ENCODE data around the gene AGK. TPM values are rescaled to one million over a fixed set of nuclear protein-coding genes. Genes with fewer than 3 reads are reported as not detected.

AGK gene
- total and polyA plus RNA-seq, 4 donors: 13.7 to 39.1 (median 20.9) TPM

GRCh38 chr7:141654551-141654950 is 103.3 kb downstream of the AGK start:
- ATAC-seq (ENCODE audit: insufficient read depth, low FRiP score) (peak; percentile 88), DNase-seq (peak; percentile 76 to 89 (median 89))
- Histone ChIP-seq H3K9ac (ENCODE audit: insufficient read depth in 1 of 2, low read length in 2 of 2) (peak overlapping the region in 1 of 2 donors; percentile 44), H3K36me3 (ENCODE audit: control insufficient read depth in 4 of 4, insufficient read depth in 4 of 4, low read length in 4 of 4) (peaks cover 7 to 13% (median 8%) of the 10 kb centered on the region in 4 donors), H3K27me3 (ENCODE audit: control insufficient read depth in 3 of 3, insufficient read depth in 3 of 3, low read length in 2 of 3) (no peaks in the 10 kb centered on the region), H3K9me3 (ENCODE audit: control insufficient read depth in 4 of 4, insufficient read depth in 3 of 4, low read length in 3 of 4) (no peaks in the 10 kb centered on the region), H3K27ac (ENCODE audit: low read depth in 1 of 2, low read length in 1 of 2) (no peak overlapping the region), H3K4me1 (ENCODE audit: control insufficient read depth in 5 of 5, insufficient read depth in 5 of 5, low read length in 5 of 5) (peaks cover 0 to 4% (median 0%) of the 10 kb centered on the region in 5 donors), H3K4me3 (no peak overlapping the region)
- WGBS, 2 donors: 35 to 40% methylated on average over 3 of the region's 3 CpGs
- peak; percentile 51 for TF ChIP-seq CTCF (IDR thresholded peaks at IDR 0.05; ENCODE audit: control extremely low read depth, extremely low read depth)

GRCh38 chr7:141659501-141659900 is 108.3 kb downstream of the AGK start:
- H3K9ac ChIP-seq (ENCODE audit: insufficient read depth in 1 of 2, low read length in 2 of 2): no peak overlapping the region
- no peak for ATAC-seq (ENCODE audit: insufficient read depth, low FRiP score)
- no peak for DNase-seq
- no peaks in the 10 kb centered on the region for H3K27me3 ChIP-seq (ENCODE audit: control insufficient read depth in 3 of 3, insufficient read depth in 3 of 3, low read length in 2 of 3)
- no peak overlapping the region for H3K27ac ChIP-seq (ENCODE audit: low read depth in 1 of 2, low read length in 1 of 2)
- no peak overlapping the region for H3K4me3 ChIP-seq
- H3K9me3 ChIP-seq (ENCODE audit: control insufficient read depth in 4 of 4, insufficient read depth in 3 of 4, low read length in 3 of 4): no peaks in the 10 kb centered on the region
- WGBS, 2 donors: 88 to 91% methylated on average over 6 of the region's 6 CpGs
- peaks cover 14 to 29% (median 20%) of the 10 kb centered on the region in 4 donors for H3K36me3 ChIP-seq (ENCODE audit: control insufficient read depth in 4 of 4, insufficient read depth in 4 of 4, low read length in 4 of 4)
- H3K4me1 ChIP-seq (ENCODE audit: control insufficient read depth in 5 of 5, insufficient read depth in 5 of 5, low read length in 5 of 5): no peaks in the 10 kb centered on the region
- no peak for TF ChIP-seq CTCF (IDR thresholded peaks at IDR 0.05; ENCODE audit: control extremely low read depth, extremely low read depth)

- Histone ChIP-seq H3K36me3 (ENCODE audit: control insufficient read depth in 4 of 4, insufficient read depth in 4 of 4, low read length in 4 of 4) (peaks cover 15 to 33% (median 28%) of the 10 kb centered on the region in 4 donors), H3K4me1 (ENCODE audit: control insufficient read depth in 5 of 5, insufficient read depth in 5 of 5, low read length in 5 of 5) (no peaks in the 10 kb centered on the region), H3K9ac (ENCODE audit: insufficient read depth in 1 of 2, low read length in 2 of 2) (no peak overlapping the region), H3K4me3 (no peak overlapping the region), H3K27me3 (ENCODE audit: control insufficient read depth in 3 of 3, insufficient read depth in 3 of 3, low read length in 2 of 3) (no peaks in the 10 kb centered on the region), H3K9me3 (ENCODE audit: control insufficient read depth in 4 of 4, insufficient read depth in 3 of 4, low read length in 3 of 4) (no peaks in the 10 kb centered on the region), H3K27ac (ENCODE audit: low read depth in 1 of 2, low read length in 1 of 2) (no peak overlapping the region)
- TF ChIP-seq CTCF (IDR thresholded peaks at IDR 0.05; ENCODE audit: control extremely low read depth, extremely low read depth): no peak
- WGBS, 2 donors: 27 to 51% methylated on average over 4 of the region's 4 CpGs
- DNase-seq (peak in 1 of 3 donors; percentile 26), ATAC-seq (ENCODE audit: insufficient read depth, low FRiP score) (peak; percentile 37)
Measured at GRCh38 chr7:141660259-141660658, 109.0 kb downstream of the AGK start.

All from lung (tissue), 12 donors.